SU-DHL-6 (cell line): ENCODE data around the gene PPP1R9B.

Experiments
- H2AFZ ChIP-seq: fragments of 200-600 bp; sonication (generic); 2 replicates; pipeline ENCODE4 v1.6.1; 2014; ENCODE audit warnings: low read depth, mild to moderate bottlenecking, moderate library complexity, mixed read lengths, antibody characterized with exemption, low read length; ENCODE audit not compliant: severe bottlenecking
- H3F3A ChIP-seq: fragments of 200-600 bp; shearing (Covaris generic); 2 replicates; pipeline ENCODE4 v1.6.0; 2016; ENCODE audit warnings: antibody characterized with exemption, mild to moderate bottlenecking; ENCODE audit not compliant: insufficient read depth
- H3K27ac ChIP-seq: fragments of 200-600 bp; sonication (generic); 2 replicates; pipeline ENCODE4 v1.5.1; 2016; ENCODE audit warnings: low read depth, mild to moderate bottlenecking, low read length, moderate library complexity, mixed read lengths
- H3K27me3 ChIP-seq: fragments of 200-600 bp; sonication (generic), shearing (Covaris generic); 2 replicates; pipeline ENCODE4 v1.6.0; 2014; ENCODE audit warnings: mild to moderate bottlenecking, low read length
- H3K36me3 ChIP-seq: fragments of 200-600 bp; sonication (generic); 2 replicates; pipeline ENCODE4 v1.6.1; 2014; ENCODE audit warnings: mild to moderate bottlenecking, low read length, mixed read lengths
- H3K4me2 ChIP-seq: fragments of 300-600, 200-600 bp; shearing (Covaris generic), sonication (generic); 2 replicates; pipeline ENCODE4 v1.6.0; 2014; ENCODE audit warnings: low read length, low read depth, mild to moderate bottlenecking; ENCODE audit not compliant: poor library complexity, severe bottlenecking
- H3K4me3 ChIP-seq: fragments of 200-600 bp; sonication (generic); 2 replicates; pipeline ENCODE4 v1.5.1; 2014; ENCODE audit warnings: antibody characterized with exemption, low read length, mild to moderate bottlenecking, mixed read lengths; ENCODE audit not compliant: insufficient read depth, poor library complexity, severe bottlenecking
- H3K79me2 ChIP-seq: fragments of 200-600 bp; sonication (generic); 2 replicates; pipeline ENCODE4 v1.6.1; 2014; ENCODE audit warnings: mild to moderate bottlenecking, low read length, moderate library complexity; ENCODE audit not compliant: insufficient read depth
- H3K9ac ChIP-seq: fragments of 200-600 bp; sonication (generic); 2 replicates; pipeline ENCODE4 v1.7.0; 2014; ENCODE audit warnings: mild to moderate bottlenecking, low read length
- H3K9me2 ChIP-seq: fragments of 200-600 bp; sonication (generic); replicated peaks from 2 replicates; pipeline ENCODE4 v1.6.1; 2014; ENCODE audit warnings: low read length; ENCODE audit not compliant: insufficient read depth
- H3K9me3 ChIP-seq: fragments of 200-600 bp; sonication (generic); 2 replicates; pipeline ENCODE4 v1.6.1; 2014; ENCODE audit warnings: low read length, mixed read lengths; ENCODE audit not compliant: insufficient read depth
- H4K20me1 ChIP-seq: fragments of 200-600 bp; sonication (generic); 2 replicates; pipeline ENCODE4 v1.6.1; 2014; ENCODE audit warnings: low read depth, mild to moderate bottlenecking, antibody characterized with exemption, low read length, moderate library complexity, mixed read lengths
- CTCF ChIP-seq: fragments of 200-600 bp; sonication (generic); IDR thresholded peaks from one replicate; pipeline ENCODE4 v1.5.1; 2017; ENCODE audit warnings: antibody characterized with exemption, mild to moderate bottlenecking, low read length, moderate library complexity; ENCODE audit not compliant: insufficient read depth, poor library complexity, severe bottlenecking
- EZH2phosphoT487 ChIP-seq: fragments of 200-600 bp; sonication (generic), shearing (Covaris generic); conservative IDR thresholded peaks from 2 replicates; pipeline ENCODE4 v1.6.1; 2018; ENCODE audit warnings: mild to moderate bottlenecking, antibody characterized with exemption, low read length, moderate library complexity, mixed read lengths

PPP1R9B gene

GRCh38 chr17:50093246-50093645 is 57.2 kb downstream of the PPP1R9B start:
- Histone ChIP-seq H3K9ac (no peak overlapping the region), H3K4me3 (no peak overlapping the region), H2AFZ (no peak overlapping the region), H3K27me3 (no peaks in the 10 kb centered on the region), H3K9me3 (no peaks in the 10 kb centered on the region), H3K9me2 (no peaks in the 10 kb centered on the region), H3K36me3 (no peaks in the 10 kb centered on the region), H3K79me2 (no peaks in the 10 kb centered on the region), H3K27ac (no peak overlapping the region), H4K20me1 (no peaks in the 10 kb centered on the region), H3F3A (no peaks in the 10 kb centered on the region), H3K4me2 (no peak overlapping the region)
- TF ChIP-seq EZH2phosphoT487: no peak
- TF ChIP-seq CTCF: no peak

GRCh38 chr17:50091918-50092285 is 58.6 kb downstream of the PPP1R9B start:
- no peaks in the 10 kb centered on the region for H3K36me3 ChIP-seq
- H3K79me2 ChIP-seq: no peaks in the 10 kb centered on the region
- H3K9me2 ChIP-seq: no peaks in the 10 kb centered on the region
- no peaks in the 10 kb centered on the region for H3K9me3 ChIP-seq
- no peak overlapping the region for H3K27ac ChIP-seq
- H4K20me1 ChIP-seq: no peaks in the 10 kb centered on the region
- H3K4me3 ChIP-seq: no peak overlapping the region
- H3K9ac ChIP-seq: no peak overlapping the region
- H3F3A ChIP-seq: no peaks in the 10 kb centered on the region
- TF ChIP-seq CTCF (no peak), EZH2phosphoT487 (no peak)
- H3K4me2 ChIP-seq: no peak overlapping the region
- H3K27me3 ChIP-seq: no peaks in the 10 kb centered on the region
- H2AFZ ChIP-seq: no peak overlapping the region

- no peaks in the 10 kb centered on the region for H3K79me2 ChIP-seq
- H3K36me3 ChIP-seq: no peaks in the 10 kb centered on the region
- H3K9me2 ChIP-seq: no peaks in the 10 kb centered on the region
- no peaks in the 10 kb centered on the region for H3F3A ChIP-seq
- TF ChIP-seq CTCF: no peak
- no peak for TF ChIP-seq EZH2phosphoT487
- H4K20me1 ChIP-seq: no peaks in the 10 kb centered on the region
- H3K9ac ChIP-seq: no peak overlapping the region
- H3K4me2 ChIP-seq: no peak overlapping the region
- H3K27ac ChIP-seq: no peak overlapping the region
- no peaks in the 10 kb centered on the region for H3K27me3 ChIP-seq
- H3K9me3 ChIP-seq: no peaks in the 10 kb centered on the region
- no peak overlapping the region for H2AFZ ChIP-seq
- H3K4me3 ChIP-seq: no peak overlapping the region
These were observed 59.2 kb downstream of the PPP1R9B start for GRCh38 chr17:50090971-50091917.
